GM21390 (cell line): ENCODE measurements around the gene SYCN.

Experiments used
- ATAC-seq: cut with Tn5 transposase; IDR thresholded peaks from one replicate; pipeline ENCODE4 v1.9.1; 2021; ENCODE audit not compliant: unreplicated experiment

Gene SYCN

GRCh38 chr19:39157275-39157996 is 46.6 kb downstream of the SYCN start:
- ATAC-seq, result no peak

- ATAC-seq, result no peak
These were observed 47.5 kb downstream of the SYCN start for GRCh38 chr19:39156326-39157230.

DNA sequence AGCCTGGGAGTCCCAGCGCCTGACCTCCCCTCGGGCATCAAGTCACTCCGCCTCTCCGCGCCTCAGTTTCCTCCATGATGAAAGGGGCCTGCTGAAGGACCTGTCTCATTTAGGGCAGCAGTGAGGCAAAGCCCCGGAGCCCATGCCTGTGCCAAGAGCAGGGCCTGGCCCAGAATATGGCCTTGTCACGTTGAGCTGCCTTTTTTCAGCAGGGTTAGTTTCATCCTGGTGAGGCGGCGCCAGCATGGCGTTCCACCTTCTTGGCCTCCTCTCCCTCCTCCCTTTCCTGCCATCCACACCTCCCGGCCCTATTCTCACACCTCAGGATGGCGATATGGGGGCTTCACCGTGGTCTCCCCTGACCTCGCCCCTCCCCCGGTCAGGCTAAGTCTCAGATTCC is 48.3 kb downstream of the SYCN start:
- no peak for ATAC-seq

GRCh38 chr19:39155114-39155700 is 48.9 kb downstream of the SYCN start:
- no peak for ATAC-seq

DNA sequence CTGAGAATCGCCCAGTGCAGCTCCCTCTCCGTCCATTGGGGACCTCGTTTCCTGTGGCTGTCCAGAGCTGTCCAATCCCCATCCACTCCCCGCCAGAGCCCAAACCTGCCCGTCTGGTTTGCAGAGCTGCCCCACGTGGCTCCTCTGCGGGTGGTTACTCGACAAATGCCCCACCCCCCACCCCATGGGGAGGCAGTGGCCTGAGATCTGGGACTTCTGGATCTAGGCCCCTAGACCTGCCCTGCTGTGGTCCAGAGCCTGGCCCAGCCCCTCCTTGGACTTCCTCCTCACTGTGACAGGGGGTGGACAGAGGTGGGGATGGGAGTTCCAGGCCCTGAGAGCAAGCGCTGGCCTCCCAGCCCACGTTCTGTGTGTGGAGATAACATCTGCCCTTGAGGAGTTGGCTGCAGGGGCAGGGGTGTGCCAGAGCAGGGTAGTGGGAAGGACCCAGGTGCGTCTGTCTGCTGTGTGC is 49.4 kb downstream of the SYCN start:
- no peak for ATAC-seq

- ATAC-seq, result no peak
These were observed 49.9 kb downstream of the SYCN start for GRCh38 chr19:39154100-39154628.
